ENCODE measurements around the gene GTF2IRD2.
"Not testable (repeated sequence)": the region's sequence is repeated elsewhere in the genome, so short reads cannot be mapped to it uniquely, and the experiment has no call there.

DNA sequence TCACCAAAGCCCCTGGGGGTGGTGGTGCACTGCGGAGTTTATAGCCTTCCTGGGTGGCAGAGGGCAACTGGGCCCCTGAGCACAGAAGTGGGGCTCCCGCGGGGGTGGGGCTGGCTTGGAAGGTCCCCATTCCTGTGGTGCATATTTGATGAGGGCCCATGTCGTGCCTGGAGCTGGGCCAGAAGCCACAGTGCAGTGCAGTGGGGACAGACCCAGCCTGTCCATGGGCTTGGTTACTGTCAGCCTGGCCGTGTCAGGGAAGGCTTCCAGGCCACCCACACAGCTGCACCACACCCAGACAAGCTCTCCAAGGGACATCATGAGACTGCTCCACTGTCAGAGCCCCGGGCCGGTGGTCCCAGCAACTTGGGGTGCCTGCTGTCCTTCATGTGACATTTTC is 84.9 kb downstream of the GTF2IRD2 start:
- TF ChIP-seq POLR2A (IDR thresholded peaks at IDR 0.05): not testable (repeated sequence)
- TF ChIP-seq, protein P1, sequence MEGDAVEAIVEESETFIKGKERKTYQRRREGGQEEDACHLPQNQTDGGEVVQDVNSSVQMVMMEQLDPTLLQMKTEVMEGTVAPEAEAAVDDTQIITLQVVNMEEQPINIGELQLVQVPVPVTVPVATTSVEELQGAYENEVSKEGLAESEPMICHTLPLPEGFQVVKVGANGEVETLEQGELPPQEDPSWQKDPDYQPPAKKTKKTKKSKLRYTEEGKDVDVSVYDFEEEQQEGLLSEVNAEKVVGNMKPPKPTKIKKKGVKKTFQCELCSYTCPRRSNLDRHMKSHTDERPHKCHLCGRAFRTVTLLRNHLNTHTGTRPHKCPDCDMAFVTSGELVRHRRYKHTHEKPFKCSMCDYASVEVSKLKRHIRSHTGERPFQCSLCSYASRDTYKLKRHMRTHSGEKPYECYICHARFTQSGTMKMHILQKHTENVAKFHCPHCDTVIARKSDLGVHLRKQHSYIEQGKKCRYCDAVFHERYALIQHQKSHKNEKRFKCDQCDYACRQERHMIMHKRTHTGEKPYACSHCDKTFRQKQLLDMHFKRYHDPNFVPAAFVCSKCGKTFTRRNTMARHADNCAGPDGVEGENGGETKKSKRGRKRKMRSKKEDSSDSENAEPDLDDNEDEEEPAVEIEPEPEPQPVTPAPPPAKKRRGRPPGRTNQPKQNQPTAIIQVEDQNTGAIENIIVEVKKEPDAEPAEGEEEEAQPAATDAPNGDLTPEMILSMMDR (IDR thresholded peaks at IDR 0.05): not testable (repeated sequence)
